IPS-NIHi11 (cell line): Measurements from ENCODE around the gene CD2AP.
"Not testable (repeated sequence)": the region's sequence is repeated elsewhere in the genome, so short reads cannot be mapped to it uniquely, and the experiment has no call there.

Source experiments
- DNase-seq: peaks from one replicate; pipeline ENCODE4 v3.0.0; 2012; ENCODE audit warnings: mixed read lengths, low spot score

Gene CD2AP

DNA sequence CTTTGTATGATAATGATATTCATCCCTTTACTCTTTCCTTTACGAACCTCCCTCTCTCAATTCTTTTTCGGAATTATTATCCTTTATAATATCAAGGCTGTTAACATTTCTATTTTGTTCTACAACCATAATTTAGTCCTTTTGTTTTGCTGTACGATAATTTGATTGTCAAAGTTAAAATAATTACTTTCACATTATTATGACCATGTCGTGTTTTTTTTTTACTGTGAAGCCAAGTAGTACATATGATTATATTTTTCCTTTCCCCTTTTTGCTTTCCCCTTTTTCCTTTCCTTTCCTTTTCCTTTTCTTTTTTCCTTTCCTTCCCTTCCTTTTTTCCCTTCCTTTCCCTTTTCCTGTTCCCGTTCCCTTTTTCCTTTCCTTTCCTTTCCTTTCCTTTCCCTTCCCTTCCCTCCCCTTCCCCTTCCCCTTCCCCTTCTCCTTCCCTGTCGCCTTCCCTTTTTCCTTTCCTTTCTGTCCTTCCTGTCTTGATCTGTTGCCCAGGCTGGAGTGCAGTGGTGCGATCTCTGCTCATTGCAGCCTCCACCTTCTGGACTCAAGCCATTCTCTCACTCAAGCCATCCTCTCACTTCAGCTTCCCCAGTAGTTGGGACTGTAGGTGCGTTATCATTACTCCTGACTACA, 19.5 kb downstream of the CD2AP start:
- no peak for DNase-seq

DNA sequence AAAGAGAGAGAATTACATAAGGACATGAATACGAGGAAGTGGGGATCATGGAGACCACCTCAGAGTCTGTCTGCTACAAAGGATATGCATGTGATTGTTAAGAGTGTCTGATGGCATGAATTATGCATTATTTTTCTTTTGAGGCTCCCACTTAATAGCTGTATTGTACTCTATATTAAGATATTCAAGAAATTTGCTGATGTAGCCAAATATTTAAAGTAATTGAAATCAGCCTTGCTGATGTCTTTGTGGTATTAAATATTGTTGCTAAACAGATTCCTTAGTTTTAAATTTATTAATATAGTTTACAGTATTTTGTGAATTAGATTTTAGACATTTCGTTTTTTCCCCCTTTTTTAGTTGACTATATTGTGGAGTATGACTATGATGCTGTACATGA, 25.3 kb downstream of the CD2AP start:
- no peak for DNase-seq

DNA sequence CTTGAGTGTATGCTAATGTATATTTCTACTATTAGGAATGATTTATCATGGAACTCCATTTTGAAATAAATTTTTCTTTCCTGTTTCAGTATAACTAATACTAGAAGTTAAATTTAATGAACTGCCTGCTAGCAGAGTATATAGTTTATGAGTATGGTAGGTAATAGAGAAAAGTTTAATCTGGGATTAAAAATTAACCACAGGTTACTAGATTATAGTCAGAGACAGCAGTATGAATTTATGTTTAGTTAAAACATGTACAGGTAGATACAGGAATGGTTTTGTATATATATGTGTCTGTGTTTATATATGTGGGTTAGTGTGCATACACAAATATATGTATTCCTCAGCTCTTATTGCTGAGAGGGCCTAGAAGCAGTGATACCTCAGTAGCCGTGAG, 32.3 kb downstream of the CD2AP start:
- DNase-seq = no peak

DNA sequence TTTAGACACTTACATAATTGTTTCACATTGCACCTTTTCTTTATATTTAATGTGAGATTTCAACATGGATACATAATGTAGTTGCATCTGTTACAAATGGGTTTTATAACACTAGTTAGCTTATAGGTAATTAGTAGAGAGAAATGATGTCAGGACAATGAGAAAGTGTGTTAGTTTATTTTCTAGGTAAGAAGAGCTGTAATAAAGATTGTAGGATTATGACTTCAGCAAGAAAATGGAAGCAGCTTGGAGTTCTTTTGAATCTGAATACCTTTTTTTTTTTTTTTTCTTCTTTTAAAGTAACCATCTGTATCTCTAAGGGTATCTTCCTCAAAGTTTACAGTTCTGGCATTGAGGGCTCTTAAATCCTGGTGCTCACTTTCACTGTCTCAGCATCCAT, 35.3 kb downstream of the CD2AP start:
- no peak for DNase-seq

DNA sequence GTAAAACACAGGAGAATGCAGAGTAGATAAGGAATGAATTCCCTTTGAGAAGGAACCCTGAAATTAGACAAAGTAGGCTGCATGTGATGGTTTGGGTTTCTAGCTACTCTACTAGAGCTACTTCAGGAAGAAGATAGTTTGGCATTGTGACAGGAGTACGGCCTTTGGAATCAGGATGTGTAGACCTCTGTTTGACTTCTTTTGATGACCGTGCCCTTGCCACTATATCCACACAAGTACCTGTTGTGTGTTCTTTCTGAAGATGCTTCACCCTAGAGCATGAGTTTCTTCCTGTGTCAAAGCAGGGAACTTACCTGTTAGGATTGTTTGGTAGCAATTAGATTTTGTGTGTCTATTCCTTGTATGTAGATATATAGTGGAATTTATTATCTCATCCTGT, 41.7 kb downstream of the CD2AP start:
- DNase-seq = no peak

DNA sequence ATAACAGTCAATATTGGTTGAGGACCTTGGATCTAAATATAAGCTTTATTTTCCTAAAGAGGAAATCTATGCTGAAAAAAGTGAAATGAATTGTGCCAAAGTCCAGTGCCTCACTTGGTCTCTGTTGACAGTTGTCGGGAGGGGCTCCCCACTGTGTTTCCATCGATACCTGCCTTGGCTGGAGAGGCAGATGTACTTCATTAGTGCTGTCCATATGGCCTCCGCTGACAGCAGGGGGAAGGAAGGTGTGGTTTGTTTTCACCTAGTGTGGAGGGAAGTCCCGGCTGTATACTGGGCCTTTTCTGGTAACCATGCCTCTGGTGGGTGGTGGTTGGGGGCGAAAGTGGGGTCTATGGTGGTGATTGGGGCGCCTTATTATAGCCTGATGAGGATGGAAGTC, 42.7 kb downstream of the CD2AP start:
- no peak for DNase-seq

DNA sequence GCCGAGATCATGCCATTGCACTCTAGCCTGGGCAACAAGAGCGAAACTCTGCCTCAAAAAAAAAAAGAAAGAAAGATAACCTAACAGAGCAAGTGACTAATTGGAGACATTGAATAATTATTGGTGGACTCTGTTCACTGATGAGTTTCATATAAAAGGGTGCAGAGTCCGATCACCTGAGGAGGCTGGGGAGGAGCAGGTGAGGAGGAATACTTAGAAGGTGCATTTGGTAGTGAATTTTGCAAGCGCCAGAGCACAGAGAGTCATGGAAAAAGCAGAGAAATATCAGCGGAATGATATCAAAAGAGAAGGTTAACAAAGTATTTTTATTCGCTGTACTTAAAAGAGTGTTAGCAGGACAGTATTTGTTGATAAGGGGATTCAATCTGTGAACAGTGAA, 44.4 kb downstream of the CD2AP start:
- DNase-seq = no peak

DNA sequence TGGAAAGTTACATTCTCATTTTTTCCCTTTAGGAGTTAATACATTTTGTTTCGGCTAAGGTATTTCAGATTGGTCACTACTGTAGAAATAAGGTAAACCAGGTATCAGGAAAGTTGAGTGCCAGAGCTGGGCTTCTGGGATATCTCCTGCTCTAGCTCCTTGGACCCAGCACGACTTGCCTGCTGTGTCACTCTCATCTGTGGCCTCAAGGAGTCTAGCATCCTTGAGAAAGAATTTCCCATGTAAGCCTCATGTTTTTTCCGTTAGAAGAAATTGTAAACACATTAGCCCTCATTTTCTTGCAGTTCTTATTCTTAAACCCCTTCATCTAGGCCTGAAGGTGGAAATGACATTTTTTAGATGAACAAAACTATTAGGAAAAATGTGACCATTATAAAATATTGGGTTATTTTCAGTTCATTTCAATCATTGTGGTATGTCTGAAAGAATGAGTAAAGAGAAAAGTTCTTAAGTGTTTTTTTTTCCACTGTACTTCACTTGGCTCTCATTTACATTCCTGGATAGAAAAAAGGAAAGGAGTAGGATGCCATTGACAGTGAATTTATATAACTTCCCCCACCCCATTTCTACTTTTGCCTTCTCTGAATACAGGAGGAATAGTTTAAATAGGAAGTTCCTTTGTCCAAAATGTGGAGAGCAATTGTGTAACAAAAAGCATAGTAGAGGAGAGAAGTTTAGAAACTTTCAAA, 46.7 kb downstream of the CD2AP start:
- DNase-seq = no peak

DNA sequence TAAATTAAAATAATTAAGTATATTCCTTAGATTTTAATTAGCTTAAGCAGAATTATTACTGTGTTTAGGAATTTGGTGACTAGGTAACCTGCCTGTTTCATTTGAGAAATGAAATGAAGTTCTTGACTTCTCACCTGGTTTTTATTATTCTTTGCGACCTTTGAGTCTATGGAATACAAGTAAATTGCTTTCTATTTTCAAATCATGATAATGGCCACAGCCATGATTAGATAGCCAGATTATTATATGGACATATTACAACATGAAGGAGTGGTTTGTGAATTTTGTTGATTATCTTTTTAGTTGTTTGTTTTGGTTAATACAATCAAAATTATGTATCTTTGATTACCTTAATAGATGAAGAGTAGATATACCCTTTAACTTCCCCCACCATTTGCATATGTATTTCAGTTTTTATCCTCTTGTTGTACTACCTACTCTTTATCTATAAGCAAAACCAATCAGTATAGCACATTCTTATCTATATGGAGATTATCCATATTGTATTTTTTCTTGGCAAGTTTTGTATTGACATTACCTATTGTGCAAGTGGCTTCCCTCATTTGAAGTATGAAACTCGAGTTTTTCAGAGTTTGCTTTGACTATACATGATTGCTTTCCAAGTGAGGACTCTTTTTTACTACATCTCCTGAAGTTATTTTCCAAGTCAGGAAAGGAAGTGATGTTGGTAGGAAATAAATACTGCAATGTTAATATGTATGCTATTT, 47.9 kb downstream of the CD2AP start:
- DNase-seq = no peak

DNA sequence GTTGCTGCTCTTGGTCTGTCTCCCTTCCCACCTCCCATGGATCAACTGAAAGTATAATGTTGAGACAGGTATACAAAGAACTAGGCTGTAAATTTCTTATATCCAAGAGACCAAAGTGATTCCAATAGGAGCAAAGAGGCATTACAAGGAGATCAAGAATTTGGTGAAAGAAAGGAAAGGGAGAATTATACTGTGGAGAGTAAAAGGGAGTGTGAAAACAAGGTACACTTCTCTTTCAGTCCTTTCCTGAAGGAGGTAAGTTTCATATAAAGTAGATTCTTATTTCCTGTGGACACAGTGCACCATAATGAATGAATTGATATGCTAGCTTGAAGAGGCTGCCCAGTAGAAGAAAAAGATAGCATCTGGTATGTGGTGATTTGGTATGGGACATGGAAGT, 49.7 kb downstream of the CD2AP start:
- DNase-seq = no peak

DNA sequence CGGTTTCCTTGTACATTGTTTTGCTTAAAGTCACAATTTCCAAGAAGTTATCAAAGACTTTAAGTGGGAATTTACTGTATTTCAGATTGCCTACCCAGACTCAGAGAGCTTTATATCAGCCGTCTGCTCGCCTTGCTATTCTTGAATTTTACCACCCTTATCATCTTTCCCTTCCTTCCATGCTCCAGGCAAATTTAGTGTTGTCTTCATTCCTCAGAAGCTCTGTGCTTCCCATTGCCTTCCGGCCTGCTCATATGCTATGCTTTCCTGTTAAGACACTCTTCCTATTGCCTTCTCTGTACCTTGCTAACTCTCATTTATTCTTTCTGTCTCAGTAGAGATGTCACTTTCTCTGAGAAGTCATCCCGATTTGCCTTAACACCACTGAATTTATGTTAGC, 52.1 kb downstream of the CD2AP start:
- DNase-seq = no peak

DNA sequence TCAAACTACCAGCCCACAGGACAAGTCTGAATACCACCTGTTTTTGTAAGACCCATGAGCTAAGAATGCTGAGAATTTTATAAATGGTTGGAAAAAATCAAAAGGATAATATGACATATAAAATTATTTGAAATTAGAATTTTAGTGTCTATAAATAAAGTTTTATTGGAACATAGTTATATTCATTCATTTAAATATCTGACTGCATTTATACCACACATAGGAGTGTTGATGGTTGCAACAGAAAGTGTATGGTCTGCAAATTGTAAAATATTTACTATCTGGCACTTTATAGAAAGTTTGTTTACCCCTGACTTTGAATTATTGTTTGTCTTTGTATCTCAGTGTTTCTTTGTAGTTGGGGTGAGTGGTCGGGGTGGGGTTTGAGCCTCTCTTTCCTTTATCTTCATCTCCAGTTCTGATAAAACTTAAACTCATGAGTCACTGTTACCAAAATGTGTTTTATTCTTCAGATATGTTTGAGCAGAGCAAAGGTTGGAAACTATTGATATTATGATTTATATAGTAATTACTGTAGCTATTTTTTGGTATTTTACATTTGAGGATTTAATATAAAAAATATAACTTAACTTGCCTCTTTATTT, 55.5 kb downstream of the CD2AP start:
- no peak for DNase-seq

DNA sequence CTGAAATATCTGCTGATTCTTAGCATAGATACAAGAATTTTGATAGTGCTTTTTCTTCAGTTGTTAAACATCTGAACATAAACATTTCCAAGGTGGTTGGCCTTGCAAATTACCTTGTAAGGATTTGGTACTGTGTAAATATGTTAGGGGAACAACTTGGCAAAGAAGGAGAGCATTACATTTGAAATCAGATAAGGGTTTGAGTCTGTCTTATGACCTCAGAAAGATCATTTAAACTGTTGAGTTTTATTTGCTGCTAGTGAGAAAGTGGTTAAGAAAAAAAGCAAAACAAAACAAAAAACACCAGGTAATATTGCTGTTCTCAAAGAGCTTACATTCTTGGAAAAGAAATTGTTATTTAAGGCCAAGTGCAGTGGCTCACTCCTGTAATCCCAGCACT, 56.5 kb downstream of the CD2AP start:
- no peak for DNase-seq

DNA sequence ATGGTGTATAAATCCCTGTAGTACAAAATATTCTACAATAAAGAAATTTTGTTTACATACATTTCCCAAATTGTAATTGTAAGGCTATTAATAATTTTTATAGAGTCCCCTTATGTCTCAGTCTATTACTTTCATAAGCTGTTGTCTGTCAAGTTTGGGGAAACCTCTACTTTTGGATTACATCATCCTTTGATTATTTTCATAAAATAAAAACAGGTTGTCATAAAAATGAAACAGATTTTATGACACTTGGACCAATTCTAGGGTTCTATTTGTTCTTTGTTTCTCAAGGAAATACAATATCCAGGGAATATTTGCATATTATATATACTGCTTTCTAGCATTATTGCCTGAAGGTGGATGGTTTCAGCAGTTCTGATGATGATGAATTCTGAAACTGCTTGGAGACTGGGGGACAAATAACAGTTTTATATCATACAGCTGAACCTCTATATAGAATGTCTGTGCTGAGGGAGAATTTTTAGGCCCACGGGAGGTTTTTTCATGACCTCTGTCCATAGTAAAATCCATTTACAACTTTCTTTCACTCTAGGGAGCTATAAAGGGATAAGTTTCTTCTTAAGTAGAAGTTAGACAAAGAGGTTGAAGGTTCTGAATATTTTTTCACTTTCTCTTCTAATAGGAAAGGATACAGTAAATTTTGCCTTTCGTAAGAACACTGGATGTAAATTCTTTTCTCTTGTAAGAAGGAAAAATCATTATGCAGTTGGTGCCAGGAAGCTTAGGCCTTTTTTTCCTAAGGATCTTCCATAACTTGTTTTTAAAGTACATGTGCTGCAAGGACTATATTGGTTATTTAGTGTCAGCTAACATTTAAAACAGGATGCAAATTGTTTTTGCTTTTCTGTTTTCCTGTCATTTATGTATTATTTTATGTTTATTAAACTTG, 58.0 kb downstream of the CD2AP start:
- no peak for DNase-seq

DNA sequence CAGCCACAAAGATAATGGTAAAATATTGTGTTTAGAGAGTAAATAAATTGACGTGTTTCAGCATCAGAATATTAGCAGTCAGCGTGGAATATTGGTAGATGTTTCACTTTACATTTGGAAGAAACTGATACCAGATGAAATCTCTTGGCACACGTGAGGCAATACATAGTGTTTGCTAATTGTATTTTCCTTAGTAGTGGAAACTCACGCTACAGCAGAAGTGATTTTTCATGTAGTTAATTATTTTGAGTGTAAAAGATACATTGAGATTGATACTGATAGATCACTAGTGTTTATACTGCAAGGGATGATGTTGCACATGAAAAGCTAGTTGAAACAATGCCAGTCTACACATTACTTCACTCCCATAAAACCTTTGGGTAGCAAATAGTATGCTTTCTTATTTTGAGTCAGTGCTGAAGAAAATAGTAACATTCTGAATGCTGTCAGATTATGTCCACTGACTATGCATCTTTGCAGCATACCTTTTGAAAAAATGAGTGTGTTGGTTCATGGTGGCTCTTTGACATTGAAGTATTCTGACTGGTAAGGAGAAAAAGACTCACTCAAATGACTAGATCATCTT, 59.3 kb downstream of the CD2AP start:
- DNase-seq = no peak

DNA sequence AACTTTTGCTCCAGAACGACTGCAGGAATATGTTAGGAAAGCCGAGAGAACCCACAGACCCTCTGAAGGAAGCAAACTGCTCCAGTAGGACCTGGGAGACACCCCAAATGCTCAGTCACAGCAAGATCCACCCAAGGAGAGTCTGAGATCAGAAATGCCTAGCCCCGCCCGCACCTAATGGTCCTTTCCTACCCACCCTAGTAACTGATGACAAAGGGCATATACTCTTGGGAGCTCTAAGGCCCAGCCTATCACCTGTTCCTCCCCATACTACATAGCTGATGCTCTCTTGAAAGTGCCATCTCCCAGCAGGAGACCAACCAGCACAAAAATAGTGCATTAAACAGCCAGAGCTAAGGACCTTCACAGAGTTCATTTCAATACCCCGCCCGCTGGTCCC, 67.6 kb downstream of the CD2AP start:
- no peak for DNase-seq

DNA sequence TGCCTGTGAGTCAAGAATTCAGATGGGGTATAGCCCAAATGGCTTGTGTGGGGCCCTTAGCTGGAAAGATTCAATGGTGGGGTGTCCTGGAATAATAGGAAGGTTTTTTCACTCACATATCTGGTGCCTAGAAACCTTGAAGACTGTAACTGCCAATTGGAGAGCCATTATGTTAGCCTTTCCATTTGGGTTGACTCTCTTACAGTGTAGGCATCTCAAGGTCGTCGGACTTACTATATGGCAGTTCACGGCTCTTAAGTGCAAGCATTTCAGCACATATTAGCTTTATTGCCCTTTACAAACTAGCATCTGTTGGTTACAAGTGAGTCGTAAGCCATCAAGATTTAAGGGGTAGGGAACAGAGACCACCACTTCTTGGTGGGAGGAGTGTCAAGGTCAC, 74.1 kb downstream of the CD2AP start:
- DNase-seq = no peak

DNA sequence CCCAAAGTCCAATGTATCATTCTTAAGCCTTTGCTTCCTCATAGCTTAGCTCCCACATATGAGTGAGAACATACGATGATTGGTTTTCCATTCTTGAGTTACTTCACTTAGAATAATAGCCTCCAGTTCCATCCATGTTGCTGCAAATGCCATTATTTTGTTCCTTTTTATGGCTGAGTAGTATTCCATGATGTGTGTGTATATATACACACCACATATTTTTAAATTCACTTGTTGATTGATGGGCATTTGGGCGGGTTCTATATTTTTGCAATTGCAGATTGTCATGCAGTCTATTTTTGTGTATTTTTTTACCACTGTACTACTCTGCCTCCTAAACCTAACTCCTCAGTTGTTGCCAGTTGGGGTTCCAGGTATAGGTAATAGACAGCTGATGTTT, 74.7 kb downstream of the CD2AP start:
- DNase-seq = no peak

DNA sequence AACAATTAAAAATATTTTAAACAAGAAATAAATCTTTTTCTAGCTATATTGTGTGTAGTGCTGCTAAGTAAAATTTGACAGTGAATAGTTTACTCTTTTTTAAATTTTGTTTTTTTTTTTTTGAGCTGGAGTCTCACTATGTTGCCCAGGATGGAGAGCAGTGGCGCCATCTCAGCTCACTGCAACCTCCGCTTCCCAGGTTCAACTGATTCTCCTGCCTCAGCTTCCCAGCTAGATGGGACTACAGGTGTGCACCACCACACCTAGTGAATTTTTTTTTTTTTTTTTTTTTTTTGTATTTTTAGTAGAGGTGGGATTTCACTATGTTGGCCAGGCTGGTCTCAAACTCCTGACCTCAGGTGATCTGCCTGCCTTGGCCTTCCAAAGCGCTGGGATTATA, 75.7 kb downstream of the CD2AP start:
- DNase-seq = not testable (repeated sequence)

DNA sequence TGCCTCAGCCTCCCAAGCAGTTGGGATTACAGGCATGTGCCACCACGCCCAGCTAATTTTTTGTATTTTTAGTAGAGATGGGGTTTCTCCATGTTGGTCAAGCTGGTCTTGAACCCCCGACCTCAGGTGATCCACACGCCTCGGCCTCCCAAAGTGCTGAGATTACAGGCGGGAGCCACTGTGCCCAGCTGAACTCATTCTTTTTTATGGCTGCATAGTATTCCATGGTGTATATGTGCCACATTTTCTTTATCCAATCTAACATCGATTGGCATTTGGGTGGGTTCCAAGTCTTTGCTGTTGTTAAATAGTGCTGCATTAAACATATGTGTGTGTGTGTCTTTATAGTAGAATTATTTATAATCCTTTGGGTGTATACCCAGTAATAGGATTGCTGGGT, 78.9 kb downstream of the CD2AP start:
- not testable (repeated sequence) for DNase-seq

DNA sequence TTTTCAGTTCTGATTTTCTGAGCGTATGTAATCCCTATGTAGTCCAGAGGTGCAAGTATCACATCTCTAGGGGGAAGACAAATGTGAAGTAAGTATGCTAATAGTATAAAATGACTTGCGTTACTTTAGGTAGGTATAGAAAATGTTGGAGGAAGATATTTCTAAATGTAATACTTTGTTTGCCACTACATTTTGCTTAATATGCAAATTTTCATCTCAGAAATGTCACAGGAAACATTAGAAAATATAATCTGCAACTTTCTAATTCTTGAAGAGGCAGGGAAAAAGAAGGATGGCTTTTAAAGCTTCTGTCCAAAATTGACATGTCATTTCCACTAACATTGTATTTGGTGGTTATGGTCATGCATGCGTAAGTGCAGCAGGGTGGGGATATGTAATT, 85.6 kb downstream of the CD2AP start:
- no peak for DNase-seq

DNA sequence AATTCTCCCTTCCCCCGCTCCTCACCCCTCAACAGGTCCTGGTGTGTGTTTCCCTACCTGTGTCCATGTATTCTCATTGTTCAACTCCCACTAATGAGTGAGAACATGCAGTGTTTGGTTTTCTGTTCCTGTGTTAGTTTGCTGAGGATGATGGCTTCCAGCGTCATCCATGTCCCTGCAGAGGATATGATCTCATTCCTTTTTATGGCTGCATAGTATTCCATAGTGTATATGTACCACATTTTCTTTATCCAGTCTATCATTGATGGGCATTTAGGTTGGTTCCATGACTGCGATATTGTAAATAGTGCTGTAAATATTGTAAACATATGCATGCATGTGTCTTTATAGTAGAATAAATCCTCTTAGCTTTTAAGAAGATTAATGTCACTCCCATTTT, 89.0 kb downstream of the CD2AP start:
- not testable (repeated sequence) for DNase-seq
